Measurements from ENCODE around the gene ARL5A. TPM values are rescaled to one million over a fixed set of nuclear protein-coding genes. Genes with fewer than 3 reads are reported as not detected.

ARL5A gene
- total and polyA plus RNA-seq, 2 donors (not counting 1 experiment from before 2014, with no cell fraction given): 29.8 to 40.3 TPM

GRCh38 chr2:151851761-151852160, 23.5 kb upstream of the ARL5A start:
- Histone ChIP-seq H3K4me3 (replicated peaks in 1 of 4; ENCODE audit: control extremely low read depth in 1 of 4, insufficient read depth in 1 of 4, low read depth in 3 of 4, low read length in 4 of 4) (no peak overlapping the region), H3K4me1 (ENCODE audit: control insufficient read depth, extremely low read depth, insufficient read depth, low read length) (no peaks in the 10 kb centered on the region), H3K9ac (ENCODE audit: insufficient read depth, low read length) (no peak overlapping the region), H3K79me2 (ENCODE audit: control insufficient read depth, insufficient read depth, low read length) (no peaks in the 10 kb centered on the region), H3K9me3 (ENCODE audit: control insufficient read depth, insufficient read depth, low read depth, low read length) (no peaks in the 10 kb centered on the region), H3K27ac (ENCODE audit: insufficient read depth, low read length) (no peak overlapping the region), H2AFZ (ENCODE audit: low read length) (no peak overlapping the region), H4K20me1 (ENCODE audit: control insufficient read depth, extremely low read depth, insufficient read depth, low read length) (no peaks in the 10 kb centered on the region), H3K27me3 (ENCODE audit: control insufficient read depth, insufficient read depth, low read length) (no peaks in the 10 kb centered on the region), H3K4me2 (ENCODE audit: extremely low read depth, insufficient read depth, low read length) (no peak overlapping the region), H3K36me3 (ENCODE audit: control insufficient read depth, insufficient read depth, low read length) (no peaks in the 10 kb centered on the region)
- DNase-seq (ENCODE audit: low read depth in 2 of 2): peak in 1 of 2 donors; percentile 79
- TF ChIP-seq EZH2 (IDR thresholded peaks at IDR 0.05; ENCODE audit: low read length, missing control alignments): no peak

- no peak overlapping the region for H3K4me3 ChIP-seq (replicated peaks in 1 of 4; ENCODE audit: control extremely low read depth in 1 of 4, insufficient read depth in 1 of 4, low read depth in 3 of 4, low read length in 4 of 4)
Observed at GRCh38 chr2:151849413-151850010, 21.3 kb upstream of the ARL5A start.

GRCh38 chr2:151845884-151846283, 17.7 kb upstream of the ARL5A start:
- Histone ChIP-seq H3K4me2 (ENCODE audit: extremely low read depth, insufficient read depth, low read length) (no peak overlapping the region), H2AFZ (ENCODE audit: low read length) (no peak overlapping the region), H3K4me1 (ENCODE audit: control insufficient read depth, extremely low read depth, insufficient read depth, low read length) (no peaks in the 10 kb centered on the region), H3K27me3 (ENCODE audit: control insufficient read depth, insufficient read depth, low read length) (no peaks in the 10 kb centered on the region), H3K36me3 (ENCODE audit: control insufficient read depth, insufficient read depth, low read length) (no peaks in the 10 kb centered on the region), H4K20me1 (ENCODE audit: control insufficient read depth, extremely low read depth, insufficient read depth, low read length) (no peaks in the 10 kb centered on the region), H3K9me3 (ENCODE audit: control insufficient read depth, insufficient read depth, low read depth, low read length) (no peaks in the 10 kb centered on the region), H3K9ac (ENCODE audit: insufficient read depth, low read length) (no peak overlapping the region), H3K79me2 (ENCODE audit: control insufficient read depth, insufficient read depth, low read length) (no peaks in the 10 kb centered on the region), H3K4me3 (replicated peaks in 1 of 4; ENCODE audit: control extremely low read depth in 1 of 4, insufficient read depth in 1 of 4, low read depth in 3 of 4, low read length in 4 of 4) (no peak overlapping the region), H3K27ac (ENCODE audit: insufficient read depth, low read length) (no peak overlapping the region)
- TF ChIP-seq CTCF (conservative IDR thresholded peaks at IDR 0.05 in 1 of 2, IDR thresholded peaks at IDR 0.05 in 1 of 2; ENCODE audit: low read depth in 1 of 2, low read length in 2 of 2) (no peak), EZH2 (IDR thresholded peaks at IDR 0.05; ENCODE audit: low read length, missing control alignments) (no peak)
- DNase-seq (ENCODE audit: low read depth in 2 of 2): no peak

More at GRCh38 chr2:151849413-151850010, 21.3 kb upstream of the ARL5A start:
- H4K20me1 ChIP-seq (ENCODE audit: control insufficient read depth, extremely low read depth, insufficient read depth, low read length): no peaks in the 10 kb centered on the region
- DNase-seq (ENCODE audit: low read depth in 2 of 2): peak in 1 of 2 donors; percentile 9
- no peak overlapping the region for H3K4me2 ChIP-seq (ENCODE audit: extremely low read depth, insufficient read depth, low read length)
- no peak for TF ChIP-seq EZH2 (IDR thresholded peaks at IDR 0.05; ENCODE audit: low read length, missing control alignments)
- TF ChIP-seq CTCF (conservative IDR thresholded peaks at IDR 0.05 in 1 of 2, IDR thresholded peaks at IDR 0.05 in 1 of 2; ENCODE audit: low read depth in 1 of 2, low read length in 2 of 2): no peak
- no peaks in the 10 kb centered on the region for H3K36me3 ChIP-seq (ENCODE audit: control insufficient read depth, insufficient read depth, low read length)
- H3K4me1 ChIP-seq (ENCODE audit: control insufficient read depth, extremely low read depth, insufficient read depth, low read length): no peaks in the 10 kb centered on the region
- no peak overlapping the region for H3K9ac ChIP-seq (ENCODE audit: insufficient read depth, low read length)
- no peaks in the 10 kb centered on the region for H3K79me2 ChIP-seq (ENCODE audit: control insufficient read depth, insufficient read depth, low read length)
- H3K27me3 ChIP-seq (ENCODE audit: control insufficient read depth, insufficient read depth, low read length): no peaks in the 10 kb centered on the region
- H2AFZ ChIP-seq (ENCODE audit: low read length): no peak overlapping the region
- no peaks in the 10 kb centered on the region for H3K9me3 ChIP-seq (ENCODE audit: control insufficient read depth, insufficient read depth, low read depth, low read length)
- H3K27ac ChIP-seq (ENCODE audit: insufficient read depth, low read length): no peak overlapping the region

Measured in fibroblast of lung (primary cell).